Ishikawa (cell line): ENCODE measurements around the gene PLD2.

Source experiments
- CEBPB ChIP-seq: IDR thresholded peaks from 2 replicates; pipeline ENCODE4 v1.6.1; 2012
- CREB1 ChIP-seq: IDR thresholded peaks from 2 replicates; pipeline ENCODE4 v1.6.1; 2012; ENCODE audit warnings: low read depth
- EGR1 ChIP-seq: IDR thresholded peaks from 2 replicates; pipeline ENCODE4 v1.6.1; 2012
- EP300 ChIP-seq: IDR thresholded peaks from 2 replicates; pipeline ENCODE4 v1.6.1; 2012; ENCODE audit warnings: borderline replicate concordance
- FOXM1 ChIP-seq: IDR thresholded peaks from 2 replicates; pipeline ENCODE4 v1.6.1; 2012; ENCODE audit warnings: low read depth, borderline replicate concordance
- MAX ChIP-seq: IDR thresholded peaks from 2 replicates; pipeline ENCODE4 v1.6.1; 2012
- RAD21 ChIP-seq: IDR thresholded peaks from 2 replicates; pipeline ENCODE4 v1.6.1; 2012; ENCODE audit warnings: low read depth
- TAF1 ChIP-seq: IDR thresholded peaks from 2 replicates; pipeline ENCODE4 v1.6.1; 2012; ENCODE audit warnings: low read depth, mild to moderate bottlenecking
- TCF12 ChIP-seq: IDR thresholded peaks from 2 replicates; pipeline ENCODE4 v1.6.1; 2012; ENCODE audit warnings: low read depth
- YY1 ChIP-seq: IDR thresholded peaks from 2 replicates; pipeline ENCODE4 v1.6.1; 2012; ENCODE audit warnings: low read depth
- ZBTB7A ChIP-seq: IDR thresholded peaks from 2 replicates; pipeline ENCODE4 v1.6.1; 2012; ENCODE audit warnings: low read depth
- TF ChIP-seq, protein P1 (sequence below): IDR thresholded peaks from 2 replicates; pipeline ENCODE4 v1.6.1; 2012
- TF ChIP-seq, protein P2 (sequence below): IDR thresholded peaks from 2 replicates; pipeline ENCODE4 v1.6.1; 2012; ENCODE audit warnings: low read depth, mild to moderate bottlenecking

GRCh38 chr17:4768298-4768697, 38.7 kb upstream of the PLD2 start:
- TF ChIP-seq, protein P1, sequence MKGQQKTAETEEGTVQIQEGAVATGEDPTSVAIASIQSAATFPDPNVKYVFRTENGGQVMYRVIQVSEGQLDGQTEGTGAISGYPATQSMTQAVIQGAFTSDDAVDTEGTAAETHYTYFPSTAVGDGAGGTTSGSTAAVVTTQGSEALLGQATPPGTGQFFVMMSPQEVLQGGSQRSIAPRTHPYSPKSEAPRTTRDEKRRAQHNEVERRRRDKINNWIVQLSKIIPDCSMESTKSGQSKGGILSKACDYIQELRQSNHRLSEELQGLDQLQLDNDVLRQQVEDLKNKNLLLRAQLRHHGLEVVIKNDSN, result no peak
- no peak for TF ChIP-seq EP300
- TF ChIP-seq TCF12, result no peak
- no peak for TF ChIP-seq CREB1
- TF ChIP-seq TAF1, result no peak
- no peak for TF ChIP-seq YY1
- TF ChIP-seq, protein P2, sequence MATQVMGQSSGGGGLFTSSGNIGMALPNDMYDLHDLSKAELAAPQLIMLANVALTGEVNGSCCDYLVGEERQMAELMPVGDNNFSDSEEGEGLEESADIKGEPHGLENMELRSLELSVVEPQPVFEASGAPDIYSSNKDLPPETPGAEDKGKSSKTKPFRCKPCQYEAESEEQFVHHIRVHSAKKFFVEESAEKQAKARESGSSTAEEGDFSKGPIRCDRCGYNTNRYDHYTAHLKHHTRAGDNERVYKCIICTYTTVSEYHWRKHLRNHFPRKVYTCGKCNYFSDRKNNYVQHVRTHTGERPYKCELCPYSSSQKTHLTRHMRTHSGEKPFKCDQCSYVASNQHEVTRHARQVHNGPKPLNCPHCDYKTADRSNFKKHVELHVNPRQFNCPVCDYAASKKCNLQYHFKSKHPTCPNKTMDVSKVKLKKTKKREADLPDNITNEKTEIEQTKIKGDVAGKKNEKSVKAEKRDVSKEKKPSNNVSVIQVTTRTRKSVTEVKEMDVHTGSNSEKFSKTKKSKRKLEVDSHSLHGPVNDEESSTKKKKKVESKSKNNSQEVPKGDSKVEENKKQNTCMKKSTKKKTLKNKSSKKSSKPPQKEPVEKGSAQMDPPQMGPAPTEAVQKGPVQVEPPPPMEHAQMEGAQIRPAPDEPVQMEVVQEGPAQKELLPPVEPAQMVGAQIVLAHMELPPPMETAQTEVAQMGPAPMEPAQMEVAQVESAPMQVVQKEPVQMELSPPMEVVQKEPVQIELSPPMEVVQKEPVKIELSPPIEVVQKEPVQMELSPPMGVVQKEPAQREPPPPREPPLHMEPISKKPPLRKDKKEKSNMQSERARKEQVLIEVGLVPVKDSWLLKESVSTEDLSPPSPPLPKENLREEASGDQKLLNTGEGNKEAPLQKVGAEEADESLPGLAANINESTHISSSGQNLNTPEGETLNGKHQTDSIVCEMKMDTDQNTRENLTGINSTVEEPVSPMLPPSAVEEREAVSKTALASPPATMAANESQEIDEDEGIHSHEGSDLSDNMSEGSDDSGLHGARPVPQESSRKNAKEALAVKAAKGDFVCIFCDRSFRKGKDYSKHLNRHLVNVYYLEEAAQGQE, result no peak
- TF ChIP-seq CEBPB, result no peak
- no peak for TF ChIP-seq EGR1
- no peak for TF ChIP-seq ZBTB7A
- no peak for TF ChIP-seq RAD21
- no peak for TF ChIP-seq FOXM1
- TF ChIP-seq MAX, result no peak
